DOHH2 (cell line): Measurements from ENCODE around the gene LDLRAD4.

Experiments used
- H3F3A ChIP-seq: fragments of 200-600 bp; sonication (generic), shearing (Covaris generic); 2 replicates; pipeline ENCODE4 v1.6.0; 2016; ENCODE audit warnings: antibody characterized with exemption, mild to moderate bottlenecking; ENCODE audit not compliant: control insufficient read depth, insufficient read depth
- H3K27ac ChIP-seq: fragments of 200-600 bp; sonication (generic); 2 replicates; pipeline ENCODE4 v1.5.1; 2014; ENCODE audit warnings: low read depth, mild to moderate bottlenecking, low read length, moderate library complexity
- H3K27me3 ChIP-seq: fragments of 200-600 bp; sonication (generic); 2 replicates; pipeline ENCODE4 v1.6.1; 2014; ENCODE audit warnings: mild to moderate bottlenecking, low read length, mixed read lengths; ENCODE audit not compliant: control insufficient read depth
- H3K36me3 ChIP-seq: fragments of 200-600 bp; sonication (generic); 2 replicates; pipeline ENCODE4 v1.6.1; 2014; ENCODE audit warnings: mild to moderate bottlenecking, low read length, moderate library complexity, mixed read lengths; ENCODE audit not compliant: control insufficient read depth
- H3K4me1 ChIP-seq: fragments of 200-600 bp; sonication (generic); 2 replicates; pipeline ENCODE4 v1.6.1; 2014; ENCODE audit warnings: mild to moderate bottlenecking, low read length, mixed read lengths; ENCODE audit not compliant: control insufficient read depth
- H3K4me2 ChIP-seq: fragments of 200-600 bp; sonication (generic); 2 replicates; pipeline ENCODE4 v1.6.0; 2014; ENCODE audit warnings: mild to moderate bottlenecking, low read length, moderate library complexity
- H3K4me3 ChIP-seq: fragments of 200-600 bp; sonication (generic); 2 replicates; pipeline ENCODE4 v1.5.1; 2014; ENCODE audit warnings: mild to moderate bottlenecking, low read length, mixed read lengths
- H3K79me2 ChIP-seq: fragments of 200-600 bp; sonication (generic); 2 replicates; pipeline ENCODE4 v1.6.1; 2014; ENCODE audit warnings: mild to moderate bottlenecking, low read length, mixed read lengths; ENCODE audit not compliant: control insufficient read depth
- H3K9me2 ChIP-seq: fragments of 200-600 bp; sonication (generic); replicated peaks from 2 replicates; pipeline ENCODE4 v1.6.1; 2014; ENCODE audit warnings: mild to moderate bottlenecking, low read length, mixed read lengths; ENCODE audit not compliant: control insufficient read depth
- H3K9me3 ChIP-seq: fragments of 200-600 bp; sonication (generic); 2 replicates; pipeline ENCODE4 v1.6.1; 2014; ENCODE audit warnings: antibody characterized with exemption, low read length, mixed read lengths; ENCODE audit not compliant: control insufficient read depth, insufficient read depth
- H4K20me1 ChIP-seq: fragments of 200-600 bp; sonication (generic); 2 replicates; pipeline ENCODE4 v1.6.0; 2014; ENCODE audit warnings: low read depth, mild to moderate bottlenecking, antibody characterized with exemption, low read length, moderate library complexity; ENCODE audit not compliant: control insufficient read depth, insufficient read depth
- CTCF ChIP-seq: fragments of 200-600 bp; sonication (generic); IDR thresholded peaks from one replicate; pipeline ENCODE4 v1.5.1; 2014; ENCODE audit warnings: antibody characterized with exemption, mild to moderate bottlenecking, low read depth, low read length; ENCODE audit not compliant: poor library complexity, severe bottlenecking
- EZH2phosphoT487 ChIP-seq: fragments of 200-600 bp; sonication (generic); IDR thresholded peaks from 2 replicates; pipeline ENCODE4 v1.6.1; 2017; ENCODE audit warnings: borderline replicate concordance, mild to moderate bottlenecking, antibody characterized with exemption, low read length, moderate library complexity, mixed read lengths

Gene LDLRAD4

GRCh38 chr18:13576598-13576997 is 358.0 kb downstream of the LDLRAD4 start:
- Histone ChIP-seq H3K79me2 (no peaks in the 10 kb centered on the region), H3K9me3 (no peaks in the 10 kb centered on the region), H3F3A (peaks cover 10% of the 10 kb centered on the region; the same call in 1 of the 2 replicates), H3K4me2 (peak overlapping the region; percentile 65), H3K36me3 (no peaks in the 10 kb centered on the region), H3K4me1 (peaks cover 52% of the 10 kb centered on the region), H4K20me1 (no peaks in the 10 kb centered on the region), H3K27ac (no peak overlapping the region), H3K27me3 (no peaks in the 10 kb centered on the region), H3K4me3 (peak overlapping the region; percentile 42; the same call in 1 of the 2 replicates), H3K9me2 (no peaks in the 10 kb centered on the region)
- no peak for TF ChIP-seq CTCF
- no peak for TF ChIP-seq EZH2phosphoT487

GRCh38 chr18:13577091-13577697 is 358.6 kb downstream of the LDLRAD4 start:
- peaks cover 10% of the 10 kb centered on the region; the same call in 1 of the 2 replicates for H3F3A ChIP-seq
- no peaks in the 10 kb centered on the region for H3K9me2 ChIP-seq
- H3K4me2 ChIP-seq, result peak overlapping the region; percentile 65

GRCh38 chr18:13577781-13578180 is 359.2 kb downstream of the LDLRAD4 start:
- Histone ChIP-seq H3K27ac (no peak overlapping the region), H3F3A (peaks cover 10% of the 10 kb centered on the region; the same call in 1 of the 2 replicates), H4K20me1 (no peaks in the 10 kb centered on the region), H3K9me2 (no peaks in the 10 kb centered on the region), H3K4me2 (peak overlapping the region; percentile 65), H3K4me1 (peaks cover 63% of the 10 kb centered on the region), H3K27me3 (no peaks in the 10 kb centered on the region), H3K36me3 (no peaks in the 10 kb centered on the region), H3K4me3 (peak overlapping the region; percentile 42), H3K9me3 (no peaks in the 10 kb centered on the region), H3K79me2 (no peaks in the 10 kb centered on the region)
- TF ChIP-seq EZH2phosphoT487, result no peak
- TF ChIP-seq CTCF, result no peak

More at GRCh38 chr18:13577091-13577697, 358.6 kb downstream of the LDLRAD4 start:
- Histone ChIP-seq H3K4me1 (peaks cover 57% of the 10 kb centered on the region), H3K27ac (no peak overlapping the region), H3K79me2 (no peaks in the 10 kb centered on the region), H3K36me3 (no peaks in the 10 kb centered on the region), H3K9me3 (no peaks in the 10 kb centered on the region), H4K20me1 (no peaks in the 10 kb centered on the region), H3K4me3 (peak overlapping the region; percentile 42), H3K27me3 (no peaks in the 10 kb centered on the region)
- no peak for TF ChIP-seq EZH2phosphoT487

- H3K9me3 ChIP-seq, result no peaks in the 10 kb centered on the region
- no peaks in the 10 kb centered on the region for H3K27me3 ChIP-seq
- no peak overlapping the region for H3K27ac ChIP-seq
- TF ChIP-seq CTCF, result no peak
- TF ChIP-seq EZH2phosphoT487, result no peak
- peaks cover 64% of the 10 kb centered on the region for H3K4me1 ChIP-seq
- no peaks in the 10 kb centered on the region for H3K79me2 ChIP-seq
- H3K9me2 ChIP-seq, result no peaks in the 10 kb centered on the region
- no peak overlapping the region; the same call in 1 of the 2 replicates for H3K4me3 ChIP-seq
- H3F3A ChIP-seq, result peaks cover 10% of the 10 kb centered on the region; the same call in 1 of the 2 replicates
- no peaks in the 10 kb centered on the region for H3K36me3 ChIP-seq
- H3K4me2 ChIP-seq, result peak overlapping the region; percentile 65
- no peaks in the 10 kb centered on the region for H4K20me1 ChIP-seq
Observed at GRCh38 chr18:13578400-13578799, 359.8 kb downstream of the LDLRAD4 start.
